H7 (cell line): ENCODE measurements around the gene PPP1R14C. TPM values are rescaled to one million over a fixed set of nuclear protein-coding genes. Genes with fewer than 3 reads are reported as not detected.

ENCODE experiments used
- DNase-seq: peaks from one replicate; pipeline ENCODE4 v3.0.0; 2012
- H3K27me3 ChIP-seq: 2 replicates; pipeline ENCODE4 v1.6.0; 2011; ENCODE audit warnings: mild to moderate bottlenecking, low read length; ENCODE audit not compliant: control insufficient read depth, insufficient read depth
- H3K36me3 ChIP-seq: replicated peaks from 2 replicates; pipeline ENCODE4 v1.5.1; 2011; ENCODE audit warnings: low read length; ENCODE audit not compliant: control insufficient read depth, insufficient read depth
- H3K4me3 ChIP-seq: 2 replicates; pipeline ENCODE4 v1.5.1; 2011; ENCODE audit warnings: low read depth, mild to moderate bottlenecking, control low read depth, low read length, moderate library complexity; ENCODE audit not compliant: insufficient read depth
- total RNA-seq: library from RNA; depleted of rRNA; stranded (reverse); fragments of >200 nt; shearing (Covaris generic); gene quantifications from 2 replicates; pipeline ENCODE4 v1.2.3, GENCODE V29; 2014

PPP1R14C gene
- total RNA-seq, 1 experiment from 2014 or later, result 0.10 TPM

GRCh38 chr6:150273457-150274309 is 130.8 kb downstream of the PPP1R14C start:
- H3K36me3 ChIP-seq, result no peaks in the 10 kb centered on the region
- H3K4me3 ChIP-seq, result no peak overlapping the region
- no peaks in the 10 kb centered on the region for H3K27me3 ChIP-seq
- DNase-seq, result no peak

GRCh38 chr6:150275489-150275888 is 132.6 kb downstream of the PPP1R14C start:
- H3K36me3 ChIP-seq, result no peaks in the 10 kb centered on the region
- H3K4me3 ChIP-seq, result no peak overlapping the region
- no peaks in the 10 kb centered on the region for H3K27me3 ChIP-seq
- no peak for DNase-seq

- Histone ChIP-seq H3K27me3 (no peaks in the 10 kb centered on the region), H3K4me3 (no peak overlapping the region), H3K36me3 (no peaks in the 10 kb centered on the region)
- DNase-seq, result no peak
These were observed 133.5 kb downstream of the PPP1R14C start for GRCh38 chr6:150276168-150276936.

- Histone ChIP-seq H3K27me3 (no peaks in the 10 kb centered on the region), H3K4me3 (no peak overlapping the region), H3K36me3 (no peaks in the 10 kb centered on the region)
- no peak for DNase-seq
These were observed 134.3 kb downstream of the PPP1R14C start for GRCh38 chr6:150276937-150277742.

- H3K27me3 ChIP-seq, result no peaks in the 10 kb centered on the region
- H3K4me3 ChIP-seq, result no peak overlapping the region
- no peaks in the 10 kb centered on the region for H3K36me3 ChIP-seq
- no peak for DNase-seq
These were observed 136.7 kb downstream of the PPP1R14C start for GRCh38 chr6:150279533-150279932.

- no peaks in the 10 kb centered on the region for H3K36me3 ChIP-seq
- no peaks in the 10 kb centered on the region for H3K27me3 ChIP-seq
- no peak for DNase-seq
- H3K4me3 ChIP-seq, result no peak overlapping the region
These were observed 137.9 kb downstream of the PPP1R14C start for GRCh38 chr6:150280703-150281102.

GRCh38 chr6:150281767-150282166 is 138.9 kb downstream of the PPP1R14C start:
- DNase-seq, result no peak
- Histone ChIP-seq H3K36me3 (no peaks in the 10 kb centered on the region), H3K4me3 (no peak overlapping the region), H3K27me3 (no peaks in the 10 kb centered on the region)

GRCh38 chr6:150282806-150283205 is 140.0 kb downstream of the PPP1R14C start:
- no peaks in the 10 kb centered on the region for H3K27me3 ChIP-seq
- no peak overlapping the region for H3K4me3 ChIP-seq
- no peaks in the 10 kb centered on the region for H3K36me3 ChIP-seq
- no peak for DNase-seq

GRCh38 chr6:150286460-150286859 is 143.6 kb downstream of the PPP1R14C start:
- DNase-seq, result no peak
- no peaks in the 10 kb centered on the region for H3K36me3 ChIP-seq
- no peaks in the 10 kb centered on the region for H3K27me3 ChIP-seq
- H3K4me3 ChIP-seq, result no peak overlapping the region

GRCh38 chr6:150286912-150287311 is 144.1 kb downstream of the PPP1R14C start:
- no peak overlapping the region for H3K4me3 ChIP-seq
- no peaks in the 10 kb centered on the region for H3K36me3 ChIP-seq
- no peaks in the 10 kb centered on the region for H3K27me3 ChIP-seq
- no peak for DNase-seq

- no peaks in the 10 kb centered on the region for H3K27me3 ChIP-seq
- no peak for DNase-seq
- no peaks in the 10 kb centered on the region for H3K36me3 ChIP-seq
- H3K4me3 ChIP-seq, result no peak overlapping the region
These were observed 145.6 kb downstream of the PPP1R14C start for GRCh38 chr6:150288456-150288855.

GRCh38 chr6:150289454-150290071 is 146.7 kb downstream of the PPP1R14C start:
- H3K36me3 ChIP-seq, result no peaks in the 10 kb centered on the region
- no peaks in the 10 kb centered on the region for H3K27me3 ChIP-seq
- no peak overlapping the region for H3K4me3 ChIP-seq
- DNase-seq, result no peak

GRCh38 chr6:150290429-150290828 is 147.6 kb downstream of the PPP1R14C start:
- no peak for DNase-seq
- Histone ChIP-seq H3K36me3 (no peaks in the 10 kb centered on the region), H3K4me3 (no peak overlapping the region), H3K27me3 (no peaks in the 10 kb centered on the region)
